Stimulated activated CD4-positive, alpha-beta T cell treated with anti-CD3 and anti-CD28 coated beads, Interleukin-2, amount 100 ng/mL, for 24 hours (primary cell): ENCODE data around the gene ST8SIA6.
"Not testable (repeated sequence)": the region's sequence is repeated elsewhere in the genome, so short reads cannot be mapped to it uniquely, and the experiment has no call there.

Source experiments
- DNase-seq, 2 donors: peaks; one replicate each; pipeline ENCODE4 v3.0.0-alpha.2; 2020

ST8SIA6 gene

GRCh38 chr10:17454161-17455014, at the start of gene ST8SIA6:
Gene ST8SIA6, minus strand, starts transcription at chr10:17454595. Its CDS starts 340 bp downstream, at chr10:17454255.
- DNase-seq, result peak; percentile 49 to 66

GRCh38 chr10:17503795-17504194, 49.4 kb upstream of the ST8SIA6 start:
- DNase-seq, result no peak

- no peak for DNase-seq
Observed at GRCh38 chr10:17502814-17503213, 48.4 kb upstream of the ST8SIA6 start.

GRCh38 chr10:17499014-17499413, 44.6 kb upstream of the ST8SIA6 start:
- not testable (repeated sequence) for DNase-seq

- DNase-seq, result no peak
Observed at GRCh38 chr10:17497446-17498030, 43.1 kb upstream of the ST8SIA6 start.

- no peak for DNase-seq
Observed at GRCh38 chr10:17494626-17495260, 40.3 kb upstream of the ST8SIA6 start.

GRCh38 chr10:17488848-17489247, 34.5 kb upstream of the ST8SIA6 start:
- no peak for DNase-seq

GRCh38 chr10:17483079-17483478, 28.7 kb upstream of the ST8SIA6 start:
- no peak for DNase-seq

- DNase-seq, result no peak
Observed at GRCh38 chr10:17479822-17480221, 25.4 kb upstream of the ST8SIA6 start.

- no peak for DNase-seq
Observed at GRCh38 chr10:17479015-17479615, 24.7 kb upstream of the ST8SIA6 start.

GRCh38 chr10:17476073-17476472, 21.7 kb upstream of the ST8SIA6 start:
- DNase-seq, result no peak

GRCh38 chr10:17475661-17476060, 21.3 kb upstream of the ST8SIA6 start:
- no peak for DNase-seq

GRCh38 chr10:17474595-17475323, 20.4 kb upstream of the ST8SIA6 start:
- DNase-seq, result no peak

GRCh38 chr10:17473228-17473950, 19.0 kb upstream of the ST8SIA6 start:
- no peak for DNase-seq

- DNase-seq, result no peak
Observed at GRCh38 chr10:17472481-17473227, 18.3 kb upstream of the ST8SIA6 start.

- no peak for DNase-seq
Observed at GRCh38 chr10:17470246-17470645, 15.9 kb upstream of the ST8SIA6 start.

- no peak for DNase-seq
Observed at GRCh38 chr10:17465328-17466125, 11.1 kb upstream of the ST8SIA6 start.

- no peak for DNase-seq
Observed at GRCh38 chr10:17464545-17464944, 10.2 kb upstream of the ST8SIA6 start.

GRCh38 chr10:17460756-17461155, 6.4 kb upstream of the ST8SIA6 start:
- DNase-seq, result no peak

- no peak for DNase-seq
Observed at GRCh38 chr10:17457083-17457482, 2.7 kb upstream of the ST8SIA6 start.
